ENCODE results near the gene GAB1. TPM values are rescaled to one million over a fixed set of nuclear protein-coding genes. Genes with fewer than 3 reads are reported as not detected.

Gene GAB1
- total and polyA plus RNA-seq, 2 of the 13 experiments (the other 11 are each of a cell fraction or from before 2014, with no cell fraction given), result 8.7 to 14.7 TPM

GRCh38 chr4:143477487-143477886, 140.8 kb downstream of the GAB1 start:
- Histone ChIP-seq H3K36me3 (replicated peaks in 1 of 2; ENCODE audit: control insufficient read depth in 1 of 2, insufficient read depth in 2 of 2, low read length in 2 of 2) (no peaks in the 10 kb centered on the region), H3K9ac (ENCODE audit: insufficient read depth, low read depth, low read length) (no peak overlapping the region), H3K9me3 (ENCODE audit: low read length) (no peaks in the 10 kb centered on the region), H3K4me1 (ENCODE audit: insufficient read depth, low read length) (no peaks in the 10 kb centered on the region), H3K27ac (ENCODE audit: extremely low read length, insufficient read depth, low read length) (no peak overlapping the region), H3K27me3 (ENCODE audit: control insufficient read depth in 1 of 2, insufficient read depth in 2 of 2, low read length in 2 of 2) (no peaks in the 10 kb centered on the region), H2AFZ (ENCODE audit: low read length) (no peak overlapping the region), H3K4me2 (ENCODE audit: low read depth, low read length) (no peak overlapping the region), H3K79me2 (ENCODE audit: insufficient read depth, low read length) (no peaks in the 10 kb centered on the region), H3K4me3 (replicated peaks in 1 of 3; ENCODE audit: insufficient read depth in 1 of 3, low read depth in 2 of 3, low read length in 3 of 3) (no peak overlapping the region), H4K20me1 (ENCODE audit: insufficient read depth, low read length) (no peaks in the 10 kb centered on the region)
- TF ChIP-seq HMGXB3 (CRISPR knock-in tag; IDR thresholded peaks at IDR 0.05; ENCODE audit: borderline replicate concordance), result no peak
- TF ChIP-seq RFX5 (IDR thresholded peaks at IDR 0.05; ENCODE audit: low read depth, low read length), result no peak
- peak; percentile 54; the same call in 1 of the 2 replicates for TF ChIP-seq THAP11 (CRISPR knock-in tag; IDR thresholded peaks at IDR 0.05)
- no peak for TF ChIP-seq SALL2 (CRISPR knock-in tag; IDR thresholded peaks at IDR 0.05)
- ATAC-seq (no peak), DNase-seq (ENCODE audit: low spot score) (no peak), FAIRE-seq (no peak)
- no TSS peak for BruUV-seq (replicated peaks)
- 100% methylated on average over 2 of the region's 2 CpGs for WGBS (ENCODE audit: low lambda C conversion rate)
- in situ Hi-C loops (cut with HindIII; ENCODE audit: extremely low pct_ligation_motif_present, low pct_unique_long_range_greater_than_20kb) (loop anchor here (25.0 kb wide), 1 partner anchor 490 kb away; no protein-coding TSS in a partner anchor), intact Hi-C loops (cut with micrococcal nuclease; ENCODE audit: unreplicated experiment) (no loop called here)
- ChIA-PET POLR2A (no interaction called here), CTCF (ENCODE audit: low intra/inter-chr PET ratio, low total read pairs) (no interaction called here)

GRCh38 chr4:143481361-143481760, 144.7 kb downstream of the GAB1 start:
- no peak overlapping the region for H3K4me2 ChIP-seq (ENCODE audit: low read depth, low read length)
- in situ Hi-C loops (cut with HindIII; ENCODE audit: extremely low pct_ligation_motif_present, low pct_unique_long_range_greater_than_20kb), result loop anchor here (10.0 to 25.0 kb wide), 2 partner anchors 277 to 494 kb away; no protein-coding TSS in a partner anchor
- TF ChIP-seq TMF1 (CRISPR knock-in tag; IDR thresholded peaks at IDR 0.05; ENCODE audit: low read depth), result no peak
- no peak for TF ChIP-seq NRL (CRISPR knock-in tag; IDR thresholded peaks at IDR 0.05; ENCODE audit: borderline replicate concordance)
- no peak for TF ChIP-seq CHD2 (IDR thresholded peaks at IDR 0.05; ENCODE audit: low read depth, low read length)
- TF ChIP-seq TBP (CRISPR knock-in tag; IDR thresholded peaks at IDR 0.05), result no peak
- no peak for TF ChIP-seq ZNF839 (CRISPR knock-in tag; IDR thresholded peaks at IDR 0.05; ENCODE audit: borderline replicate concordance)
- TF ChIP-seq ZSCAN30 (CRISPR knock-in tag; IDR thresholded peaks at IDR 0.05), result no peak
- no peak for TF ChIP-seq ZFP37 (CRISPR knock-in tag; IDR thresholded peaks at IDR 0.05; ENCODE audit: borderline replicate concordance)
- TF ChIP-seq ZNF24 (IDR thresholded peaks at IDR 0.05), result no peak
- TF ChIP-seq GABPB1 (CRISPR knock-in tag; IDR thresholded peaks at IDR 0.05), result no peak
- no peak for TF ChIP-seq ELF4 (CRISPR knock-in tag; IDR thresholded peaks at IDR 0.05; ENCODE audit: borderline replicate concordance)

More at GRCh38 chr4:143481361-143481760, 144.7 kb downstream of the GAB1 start:
- DNase-seq (ENCODE audit: low spot score), result no peak
- WGBS (ENCODE audit: low lambda C conversion rate), result 64% methylated on average over 3 of the region's 3 CpGs
- Histone ChIP-seq H2AFZ (ENCODE audit: low read length) (no peak overlapping the region), H3K9ac (ENCODE audit: insufficient read depth, low read depth, low read length) (no peak overlapping the region), H3K36me3 (replicated peaks in 1 of 2; ENCODE audit: control insufficient read depth in 1 of 2, insufficient read depth in 2 of 2, low read length in 2 of 2) (no peaks in the 10 kb centered on the region), H3K79me2 (ENCODE audit: insufficient read depth, low read length) (no peaks in the 10 kb centered on the region), H3K9me3 (ENCODE audit: low read length) (no peaks in the 10 kb centered on the region), H3K4me1 (ENCODE audit: insufficient read depth, low read length) (no peaks in the 10 kb centered on the region), H4K20me1 (ENCODE audit: insufficient read depth, low read length) (no peaks in the 10 kb centered on the region), H3K27me3 (ENCODE audit: control insufficient read depth in 1 of 2, insufficient read depth in 2 of 2, low read length in 2 of 2) (no peaks in the 10 kb centered on the region), H3K27ac (ENCODE audit: extremely low read length, insufficient read depth, low read length) (no peak overlapping the region), H3K4me3 (replicated peaks in 1 of 3; ENCODE audit: insufficient read depth in 1 of 3, low read depth in 2 of 3, low read length in 3 of 3) (no peak overlapping the region)
- no peak for FAIRE-seq
- CTCF ChIA-PET (ENCODE audit: low intra/inter-chr PET ratio, low total read pairs), result no interaction called here
- POLR2A ChIA-PET, result no interaction called here
- BruUV-seq (replicated peaks), result no TSS peak
- ATAC-seq, result no peak
- intact Hi-C loops (cut with micrococcal nuclease; ENCODE audit: unreplicated experiment), result loop anchor here (5.0 kb wide), 1 partner anchor 144 kb away; the partner anchor contains the start of gene GAB1
